Medulla oblongata (tissue), 1 donor: ENCODE measurements around the gene TNFRSF1A.

Experiments used
- DNase-seq: peaks from one replicate; pipeline ENCODE4 v3.0.0-alpha.2; 2015; ENCODE audit errors: extremely low spot score

The TNFRSF1A gene

DNA sequence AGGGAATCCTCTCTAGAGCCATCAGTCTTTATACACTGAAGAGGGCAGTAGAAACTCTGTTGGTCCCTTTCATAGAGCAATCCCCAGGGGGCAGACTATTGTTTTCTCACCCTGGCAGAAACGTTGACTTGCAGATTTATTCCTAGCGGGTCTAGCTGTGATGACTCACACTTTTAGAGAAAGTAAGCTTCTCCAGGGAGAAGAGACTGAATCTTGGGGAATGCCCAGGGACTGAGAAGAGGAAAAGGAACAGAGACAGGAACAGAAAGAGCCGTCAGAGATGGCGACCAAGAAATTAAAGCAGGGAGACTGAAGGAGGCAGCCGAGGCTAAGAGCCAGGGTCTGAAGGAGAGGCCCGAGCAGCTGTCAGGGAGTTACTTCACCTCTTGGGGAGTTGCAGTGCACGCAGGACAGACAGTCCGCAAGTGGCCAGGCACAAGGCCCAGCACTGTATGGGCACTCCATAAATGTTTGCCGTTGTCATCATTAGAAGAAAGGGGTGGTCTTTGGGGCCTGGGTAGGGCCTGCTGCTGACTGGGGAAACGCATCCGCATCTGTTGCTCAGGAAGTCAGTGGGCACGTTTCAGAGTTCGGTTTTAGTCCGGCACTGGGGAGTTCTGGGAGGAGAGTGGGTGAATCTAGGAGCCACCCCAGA, 18.4 kb downstream of the TNFRSF1A start:
- DNase-seq, result peak; percentile 88

DNA sequence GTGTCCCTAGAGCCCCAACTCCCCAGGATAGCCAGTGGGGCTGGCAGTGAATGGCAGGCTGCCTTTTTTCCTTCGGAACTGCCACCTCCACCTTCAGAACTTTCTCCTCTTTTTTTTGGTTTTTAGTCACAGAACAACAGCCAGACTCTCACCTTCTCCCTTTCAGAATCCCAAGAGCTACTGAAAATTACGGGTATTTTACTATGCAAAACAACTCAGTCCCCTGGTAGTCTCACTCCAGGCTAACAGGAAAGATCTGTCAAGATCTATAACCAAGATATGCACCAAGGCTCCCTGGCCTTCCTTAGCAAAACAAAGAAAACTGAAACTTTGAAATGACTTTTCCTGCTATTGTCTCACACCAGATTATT, 18.9 kb downstream of the TNFRSF1A start:
- DNase-seq, result no peak

DNA sequence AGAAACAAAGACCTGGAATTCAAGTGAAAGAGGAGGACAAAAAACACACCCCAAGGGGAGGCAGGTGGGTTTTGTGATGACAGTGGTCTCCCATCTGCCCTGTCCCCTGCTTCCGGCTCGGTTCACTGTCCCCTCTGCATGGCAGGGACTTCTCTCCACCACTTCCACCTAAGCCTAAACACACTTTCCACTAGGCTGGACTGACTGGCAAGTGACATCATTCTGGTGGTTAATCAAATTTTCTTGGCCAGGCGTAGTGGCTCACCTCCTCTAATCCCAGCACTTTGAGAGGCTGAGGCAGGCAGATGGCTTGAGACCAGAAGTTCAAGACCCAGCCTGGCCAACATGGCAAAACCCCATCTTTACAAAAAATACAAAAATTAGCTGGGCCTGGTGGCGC, 19.5 kb downstream of the TNFRSF1A start:
- no peak for DNase-seq

- peak; percentile 54 for DNase-seq
Observed at GRCh38 chr12:6321905-6322304, 20.0 kb downstream of the TNFRSF1A start.

DNA sequence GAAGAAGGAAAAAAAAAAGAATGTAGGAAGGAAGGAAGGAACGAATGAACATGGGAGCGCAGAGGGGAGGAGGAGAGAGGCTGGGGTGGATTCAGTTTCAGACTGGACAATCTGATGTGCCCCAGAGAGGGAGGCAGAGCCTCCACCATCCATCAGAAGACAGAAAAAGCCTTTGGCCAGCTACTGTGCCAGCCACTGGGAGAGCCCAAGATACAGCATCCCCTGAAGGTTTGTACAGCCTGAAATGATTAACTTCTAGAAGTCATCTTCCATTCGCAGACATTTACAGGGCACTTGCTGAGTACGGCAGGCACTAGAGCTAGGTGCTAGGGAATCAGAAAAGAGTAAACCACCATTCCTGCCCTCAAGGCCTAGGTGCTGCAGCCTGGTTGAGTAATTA, 22.4 kb downstream of the TNFRSF1A start:
- DNase-seq, result no peak

DNA sequence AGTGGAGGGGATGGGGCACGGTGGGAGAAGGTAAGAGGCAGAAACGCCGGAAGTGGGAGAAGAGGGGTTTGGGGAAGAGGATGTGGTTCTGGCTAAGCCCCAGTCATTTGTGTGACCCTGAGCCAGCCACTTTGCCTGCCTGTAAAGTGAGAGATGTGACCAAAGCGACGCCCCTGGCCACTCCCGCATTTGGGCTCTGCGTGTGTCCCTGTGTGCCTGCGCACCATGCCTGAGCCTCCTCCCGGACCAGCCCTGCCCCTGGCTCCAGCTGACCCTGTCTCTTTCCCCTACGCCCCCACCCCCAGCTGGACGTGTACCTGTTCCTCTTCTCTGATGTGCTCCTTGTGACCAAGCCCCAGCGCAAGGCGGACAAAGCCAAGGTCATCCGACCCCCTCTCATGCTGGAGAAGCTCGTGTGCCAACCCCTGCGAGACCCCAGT, 23.4 kb downstream of the TNFRSF1A start:
- no peak for DNase-seq

DNA sequence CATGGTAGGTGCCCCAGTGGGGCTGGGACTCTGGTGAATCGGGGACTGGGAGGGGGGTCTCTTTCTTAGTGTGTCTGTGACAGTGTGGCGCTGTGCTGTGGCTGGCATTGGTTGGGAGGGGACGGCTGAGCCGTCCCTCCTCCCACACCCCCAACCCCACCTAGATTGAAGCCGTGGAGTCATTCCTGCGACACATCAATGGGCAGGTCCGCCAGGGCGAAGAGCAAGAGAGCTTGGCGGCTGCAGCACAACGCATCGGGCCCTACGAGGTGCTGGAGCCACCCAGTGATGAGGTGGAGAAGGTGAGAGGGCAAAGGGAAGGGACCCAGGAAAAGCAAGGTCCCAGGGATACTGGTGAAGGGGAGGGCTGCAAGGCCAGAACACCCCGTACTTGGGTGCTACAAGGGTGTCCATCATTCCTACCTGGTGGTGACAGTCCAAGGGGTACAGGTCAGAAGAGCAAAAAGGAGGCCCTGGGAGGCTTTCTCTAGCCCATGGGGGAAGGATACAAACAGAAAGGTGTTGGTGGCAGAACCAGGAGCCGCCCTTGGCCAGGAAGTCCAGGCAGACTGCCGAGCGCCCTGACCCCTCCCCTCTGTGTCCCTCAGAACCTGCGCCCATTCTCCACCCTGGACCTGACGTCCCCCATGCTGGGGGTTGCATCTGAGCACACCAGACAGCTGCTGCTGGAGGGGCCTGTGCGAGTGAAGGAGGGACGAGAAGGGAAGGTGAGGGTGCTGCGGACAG, 24.0 kb downstream of the TNFRSF1A start:
- no peak for DNase-seq

DNA sequence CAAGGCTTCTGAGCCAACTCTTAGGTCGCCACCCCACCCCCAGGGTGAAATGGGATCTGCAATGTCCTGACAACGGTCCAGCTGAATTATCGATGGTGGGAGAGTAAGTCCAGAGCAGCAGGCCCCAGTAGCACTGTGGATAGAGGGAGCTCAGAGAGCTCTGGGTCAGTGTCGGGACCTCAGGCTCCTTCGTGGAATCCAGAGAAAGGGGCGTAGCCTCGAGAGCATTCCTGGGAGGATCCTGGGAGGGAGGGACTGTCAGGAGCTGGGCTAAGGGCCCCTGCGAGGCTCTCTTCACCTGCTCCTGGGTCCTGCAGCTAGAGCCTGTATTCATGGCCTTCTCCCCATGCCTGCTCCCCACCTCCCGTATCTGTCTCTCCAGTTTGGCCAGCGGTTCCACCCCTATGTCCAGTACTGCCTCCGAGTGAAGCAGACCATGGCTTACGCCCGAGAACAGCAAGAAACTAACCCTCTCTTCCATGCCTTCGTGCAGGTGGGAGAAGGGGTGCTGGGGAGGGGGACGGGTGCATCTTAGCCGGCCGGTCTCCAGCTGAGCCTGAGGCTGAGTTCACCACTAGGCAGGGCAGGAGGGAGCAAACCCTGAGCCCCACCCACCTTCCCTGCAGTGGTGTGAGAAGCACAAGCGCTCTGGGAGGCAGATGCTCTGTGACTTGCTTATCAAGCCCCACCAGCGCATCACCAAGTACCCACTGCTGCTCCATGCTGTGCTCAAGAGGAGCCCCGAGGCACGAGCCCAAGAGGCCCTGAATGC, 24.8 kb downstream of the TNFRSF1A start:
- DNase-seq, result no peak

DNA sequence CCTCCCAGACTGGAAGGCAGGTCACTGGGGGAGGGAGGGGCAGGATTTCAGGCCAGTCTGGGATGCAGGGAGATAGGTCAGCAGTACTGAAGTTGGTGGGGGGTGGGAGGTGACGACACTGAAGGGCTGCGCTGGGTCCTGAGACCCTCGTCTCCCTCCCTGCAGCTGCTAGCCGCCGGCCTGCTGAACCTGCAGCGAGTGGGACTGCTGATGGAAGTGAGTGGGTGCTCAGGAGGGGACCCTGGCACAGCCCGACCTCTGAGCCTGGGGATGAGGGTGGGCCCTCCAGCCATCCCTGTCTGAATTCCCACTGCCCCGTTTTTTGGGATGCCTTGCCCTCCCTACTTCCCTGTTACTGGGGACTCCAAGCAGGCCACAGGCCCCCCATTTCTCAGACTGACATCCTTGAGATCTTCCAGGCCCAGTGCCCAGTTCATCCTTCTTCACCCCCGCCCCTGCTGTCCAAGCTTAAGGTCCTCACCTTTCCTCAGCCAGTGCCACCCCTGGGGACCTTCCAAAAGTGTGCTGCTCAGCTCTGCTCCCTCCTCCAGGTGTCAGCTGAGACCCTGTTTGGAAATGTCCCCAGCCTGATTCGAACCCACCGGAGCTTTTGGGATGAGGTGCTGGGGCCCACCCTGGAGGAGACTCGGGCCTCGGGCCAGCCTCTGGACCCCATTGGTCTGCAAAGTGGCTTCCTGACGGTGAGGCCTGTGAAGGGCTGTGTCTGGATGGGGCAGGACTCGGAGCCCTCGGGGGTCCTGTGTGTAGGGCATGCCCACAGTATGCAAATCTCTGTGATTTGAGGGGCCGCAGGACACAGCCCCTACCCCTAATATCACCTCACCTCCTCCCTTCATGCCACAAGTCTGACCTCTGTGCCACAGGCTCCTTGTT, 25.9 kb downstream of the TNFRSF1A start:
- no peak for DNase-seq

DNA sequence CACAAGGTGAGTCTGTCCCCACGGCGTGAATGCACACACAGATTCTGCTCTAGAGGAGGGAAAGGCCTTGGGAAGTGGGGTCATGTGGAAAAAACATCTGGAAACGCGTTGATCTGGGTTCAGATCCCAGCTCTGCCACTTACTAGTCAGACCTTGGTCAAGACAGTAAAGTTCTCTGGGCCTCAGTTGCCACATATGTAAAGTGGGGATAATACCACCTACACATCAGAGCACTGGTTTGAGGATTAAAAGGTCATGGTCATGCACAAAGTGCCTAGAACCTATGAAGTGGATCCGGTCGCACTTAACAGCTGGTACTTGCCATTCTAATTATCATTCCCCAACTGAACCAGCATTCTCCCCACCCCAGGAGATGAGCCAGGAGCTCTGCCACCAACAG, 26.7 kb downstream of the TNFRSF1A start:
- DNase-seq, result no peak

GRCh38 chr12:6314776-6315175, 27.1 kb downstream of the TNFRSF1A start:
- DNase-seq, result no peak

GRCh38 chr12:6313326-6313940, 28.4 kb downstream of the TNFRSF1A start:
- no peak for DNase-seq

DNA sequence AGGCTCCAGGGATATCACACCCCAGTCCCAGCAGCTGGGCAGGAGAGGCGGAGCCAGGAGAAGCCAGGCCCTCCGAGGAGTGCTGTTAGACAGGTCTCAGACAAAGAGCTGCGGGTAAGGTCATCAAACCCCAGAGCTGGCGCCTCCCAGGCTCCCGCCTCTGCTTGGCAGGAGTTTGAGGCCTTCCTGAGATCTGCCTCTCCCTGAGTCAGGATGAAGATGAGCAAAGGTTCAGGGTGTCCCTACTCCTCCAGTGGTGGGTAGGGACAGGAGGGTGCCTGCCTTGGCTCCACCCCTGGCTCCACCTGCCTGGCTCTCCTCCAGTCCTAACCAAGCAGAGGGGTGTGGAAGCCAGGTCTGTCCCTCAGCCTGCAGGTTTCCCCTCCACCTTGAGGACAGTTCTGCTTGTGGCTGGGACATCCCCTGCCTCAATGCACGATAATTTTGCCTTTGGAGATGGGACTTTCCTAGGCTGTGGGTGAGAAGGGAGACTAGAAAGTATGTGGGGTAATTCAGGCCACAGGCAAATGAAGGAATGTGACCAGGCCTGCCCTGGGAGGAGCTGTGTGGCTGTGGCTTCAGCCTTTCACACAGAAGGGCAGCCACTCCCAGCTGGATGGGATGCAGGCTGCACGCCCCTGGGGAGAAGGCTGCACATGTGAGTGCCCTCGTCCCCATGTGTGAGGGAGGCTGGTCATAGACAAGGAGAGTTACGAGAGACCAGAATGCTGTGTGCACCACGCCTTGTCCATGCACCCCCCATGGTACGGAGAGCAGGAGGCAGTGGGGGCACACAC, 29.1 kb downstream of the TNFRSF1A start:
- no peak for DNase-seq

- no peak for DNase-seq
Observed at GRCh38 chr12:6311822-6312528, 29.9 kb downstream of the TNFRSF1A start.

GRCh38 chr12:6310771-6311610, 30.9 kb downstream of the TNFRSF1A start:
- no peak for DNase-seq

GRCh38 chr12:6307529-6307928, 34.3 kb downstream of the TNFRSF1A start:
- DNase-seq, result peak; percentile 62

DNA sequence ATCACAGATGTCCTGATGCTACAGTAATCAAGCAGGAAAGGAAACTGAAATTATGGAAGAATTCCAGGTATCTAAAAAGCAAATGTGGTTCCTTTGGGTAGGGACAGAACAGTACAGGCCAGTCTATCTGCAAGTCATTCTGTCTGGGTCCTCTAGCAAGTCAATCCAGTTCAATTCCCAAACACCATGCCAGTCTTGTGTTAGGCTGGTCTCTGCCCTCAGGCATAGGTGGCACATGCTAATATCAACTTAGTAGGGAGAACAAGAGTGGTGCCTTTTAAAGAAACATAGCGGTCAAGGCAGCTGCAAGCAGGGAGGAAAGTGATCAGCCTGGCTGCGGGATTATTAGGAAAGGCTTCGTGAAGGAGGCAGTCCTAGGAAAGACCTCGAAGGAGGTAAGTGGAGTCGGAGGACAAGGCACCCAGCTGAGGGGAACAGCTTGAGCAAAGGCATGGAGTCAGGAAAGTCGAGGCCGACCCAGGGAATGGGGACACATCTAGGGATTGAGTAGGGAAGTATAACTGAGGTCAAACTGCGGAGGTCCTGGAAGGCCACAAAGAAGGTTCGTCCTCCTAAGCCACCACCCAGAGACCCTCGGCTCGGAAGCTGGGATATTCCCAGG, 35.2 kb downstream of the TNFRSF1A start:
- DNase-seq, result no peak

- DNase-seq, result no peak
Observed at GRCh38 chr12:6306151-6306550, 35.7 kb downstream of the TNFRSF1A start.
